HG02678 (cell line): ENCODE results near the gene RAB8B.

Experiments used
- ATAC-seq: cut with Tn5 transposase; IDR thresholded peaks from one replicate; pipeline ENCODE4 v1.9.1; 2021; ENCODE audit warnings: mild to moderate bottlenecking, moderate library complexity; ENCODE audit not compliant: unreplicated experiment

The RAB8B gene

DNA sequence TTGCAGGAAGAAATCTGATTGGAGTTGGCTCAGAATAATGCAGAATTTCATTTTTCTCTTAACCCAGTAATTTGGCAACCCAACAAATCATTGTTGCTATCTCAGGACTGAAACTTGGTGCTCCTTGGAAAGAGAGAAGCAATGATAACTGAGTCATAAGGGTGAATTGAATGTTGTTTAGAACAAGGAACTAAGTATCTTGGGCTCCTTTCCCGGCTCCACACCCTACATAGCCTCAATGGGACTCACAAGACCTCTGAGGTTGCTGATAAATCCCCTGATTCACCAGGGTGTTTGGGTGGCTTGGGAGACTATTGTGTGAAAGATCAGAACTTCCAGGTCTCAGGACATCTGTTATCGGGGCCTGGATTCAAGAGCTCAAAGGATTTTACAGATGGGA is 7.8 kb upstream of the RAB8B start:
- no peak for ATAC-seq

DNA sequence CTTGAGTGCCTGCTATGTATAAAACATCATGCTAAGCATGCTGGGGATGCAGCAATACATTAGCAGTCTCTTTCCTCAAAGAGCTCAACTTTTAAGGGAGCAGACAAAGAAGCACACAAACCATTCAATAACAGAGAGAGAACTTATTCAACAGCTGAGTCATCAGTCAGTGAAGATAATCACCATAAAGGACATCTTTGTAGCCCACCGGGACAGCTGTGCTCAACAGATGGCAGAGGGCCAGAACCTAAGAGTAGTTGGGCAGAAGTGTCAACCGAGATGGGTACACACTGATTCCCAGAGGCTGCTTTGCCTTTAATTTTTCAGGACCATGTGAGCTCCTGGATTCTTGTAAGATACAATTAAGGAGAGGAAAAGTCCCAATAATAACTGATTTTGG is 4.2 kb upstream of the RAB8B start:
- ATAC-seq, result no peak

DNA sequence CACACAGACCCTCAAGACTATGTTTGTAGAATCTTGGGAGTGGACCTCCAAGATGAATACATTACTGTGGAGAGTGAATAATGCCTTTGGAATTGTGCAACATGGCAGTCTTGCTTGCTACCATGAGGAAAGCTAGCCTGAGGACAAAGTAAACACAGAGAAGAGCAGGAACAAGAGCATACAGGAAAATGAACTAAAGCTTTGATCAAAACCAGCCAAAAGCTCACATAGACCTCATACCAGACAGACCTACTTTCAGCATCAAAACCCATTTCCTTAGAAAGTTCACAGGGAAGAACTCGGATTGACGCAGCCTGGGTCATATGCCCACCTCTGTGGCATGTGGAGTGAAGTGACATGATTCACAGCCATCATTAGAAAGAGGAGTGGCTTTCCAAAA is 3.3 kb upstream of the RAB8B start:
- ATAC-seq, result no peak

DNA sequence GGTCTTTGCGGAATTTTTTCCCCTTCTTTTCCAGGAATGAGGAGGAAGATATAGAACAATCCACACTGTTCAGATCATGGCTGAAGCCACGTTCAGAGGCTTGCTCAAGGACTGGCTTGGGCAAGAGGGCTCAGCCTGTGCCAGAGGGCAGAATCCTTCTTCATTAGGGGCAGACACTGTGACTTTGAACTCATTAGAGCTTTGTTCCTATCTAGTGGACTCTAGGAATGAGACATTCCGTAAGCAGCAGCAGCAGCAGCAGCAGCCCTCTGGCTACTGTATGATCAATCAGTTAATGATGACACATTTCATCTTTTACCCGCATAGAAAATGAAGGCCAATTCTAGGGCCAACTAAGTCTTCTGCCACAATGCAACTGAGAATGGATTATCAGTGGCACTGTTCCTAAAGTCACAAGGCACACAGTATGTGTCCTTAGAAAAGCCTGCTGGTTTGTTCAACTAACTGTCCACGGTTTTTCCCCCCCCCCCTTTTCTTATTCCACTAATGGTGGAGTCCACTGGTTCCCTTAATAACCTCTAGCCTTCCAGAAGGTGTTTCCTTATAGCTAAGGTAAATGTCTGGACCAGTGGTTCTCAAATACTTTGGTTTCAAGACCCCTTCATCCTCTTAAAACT is 1.7 kb upstream of the RAB8B start:
- ATAC-seq, result no peak

DNA sequence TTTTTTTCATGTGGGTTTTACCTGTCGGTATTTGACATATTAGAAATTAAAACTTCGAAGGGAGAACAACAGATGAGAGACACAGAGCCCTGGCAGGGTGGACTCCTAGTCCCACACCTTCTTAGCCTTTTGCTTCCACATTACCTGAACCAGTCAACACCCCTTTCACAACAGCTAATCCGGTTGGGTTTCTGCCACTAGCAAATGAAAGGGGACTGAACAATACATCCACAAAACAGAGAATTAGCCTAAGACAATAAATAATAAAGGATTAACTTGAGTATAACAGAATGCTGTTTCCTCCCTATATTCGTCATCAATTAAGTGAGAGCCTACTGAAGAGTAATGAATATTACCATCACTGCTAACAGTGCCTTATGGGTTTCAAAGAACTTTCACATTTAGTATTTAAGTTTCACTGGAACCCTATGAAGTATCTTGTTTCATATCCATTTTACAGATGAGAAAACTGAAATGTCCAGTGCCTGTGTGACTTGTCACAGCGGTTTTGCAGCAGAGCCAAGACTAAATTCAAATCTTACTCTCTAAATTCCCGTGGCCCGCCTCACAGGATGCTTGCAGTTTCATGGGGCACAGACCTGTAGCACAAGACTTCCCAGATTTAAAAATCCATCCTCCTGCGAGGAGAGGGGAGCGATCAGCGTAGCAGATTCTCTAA is 1.0 kb upstream of the RAB8B start:
- ATAC-seq, result peak; percentile 10

DNA sequence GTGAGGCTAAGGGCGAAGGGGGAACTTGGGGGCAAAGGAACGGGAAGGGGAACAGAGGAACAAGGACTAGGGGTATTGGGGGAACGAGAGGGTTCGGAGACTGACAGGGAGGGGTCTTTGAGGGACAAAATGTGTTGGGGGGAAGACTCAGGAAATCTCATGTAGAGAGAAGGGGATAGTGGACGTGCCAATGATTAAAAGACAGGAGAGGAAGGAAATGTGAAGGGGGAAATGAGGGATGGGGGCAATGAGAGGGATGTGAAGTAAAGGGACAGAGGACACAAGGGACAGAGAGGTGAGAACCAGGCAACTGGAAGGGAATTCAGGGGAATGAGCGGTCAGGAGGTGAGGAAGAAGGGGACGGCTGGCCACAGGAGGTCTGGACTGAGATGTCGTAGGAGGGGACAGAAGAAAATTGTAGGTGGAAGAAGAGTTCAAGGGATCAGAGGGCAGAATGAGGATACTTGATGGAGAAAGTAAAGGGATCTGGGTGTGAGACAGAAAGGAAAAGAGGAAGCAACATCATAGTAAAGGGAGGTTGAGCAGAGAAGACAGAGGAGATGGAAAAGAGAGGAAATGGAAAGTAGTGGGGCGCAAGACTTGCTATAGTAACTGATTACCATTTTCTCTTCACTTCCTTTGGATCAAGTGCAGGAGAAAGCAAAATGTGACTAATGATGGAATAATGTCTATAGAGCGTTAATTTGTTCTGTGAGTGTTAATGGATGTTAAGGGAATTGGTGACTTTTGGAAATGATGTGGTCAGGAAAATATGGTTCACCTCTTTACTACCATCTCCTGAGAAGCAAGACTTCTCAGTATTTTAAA is 749 bp downstream of the RAB8B start:
- no peak for ATAC-seq

DNA sequence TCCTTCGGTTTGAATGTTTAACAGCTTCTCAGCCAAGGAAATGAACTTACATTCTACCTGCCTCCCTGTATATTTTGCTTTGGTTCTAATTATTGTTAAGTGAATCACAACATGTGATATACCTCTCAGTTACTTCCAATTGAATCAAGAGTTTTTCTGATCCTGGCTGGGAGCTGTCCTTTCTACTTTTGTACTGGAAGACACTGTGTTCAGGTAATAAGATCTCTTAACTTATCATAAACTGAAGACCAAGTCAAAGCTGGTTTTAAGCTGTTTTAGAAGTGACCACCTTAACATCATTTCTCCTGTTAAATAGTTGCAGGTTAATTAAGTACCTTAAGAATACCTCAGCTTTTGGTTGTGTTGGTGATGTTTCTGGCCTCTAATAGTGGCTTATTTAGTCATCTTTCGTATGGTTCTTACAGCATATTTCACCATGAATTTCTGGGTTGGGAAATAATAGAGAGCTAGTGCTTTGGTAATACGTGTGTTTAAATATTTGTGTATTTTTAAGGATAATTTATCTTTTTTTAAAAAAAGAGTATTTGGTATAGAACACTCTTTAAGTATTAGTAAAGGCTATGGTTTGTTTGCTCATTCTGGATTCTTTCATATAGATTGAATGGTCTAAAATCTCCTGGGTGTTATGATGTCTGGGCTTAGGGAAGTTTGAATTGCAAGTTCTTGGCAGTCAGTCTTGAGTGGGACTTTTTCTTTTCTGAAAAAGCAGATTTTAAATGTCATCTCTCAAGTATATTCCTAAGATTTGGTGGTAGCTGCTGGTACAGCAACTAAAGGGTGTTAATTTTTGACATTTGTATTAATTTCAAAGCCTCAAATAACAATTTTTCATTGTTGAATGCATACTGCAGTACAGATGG is 1.6 kb downstream of the RAB8B start:
- no peak for ATAC-seq

DNA sequence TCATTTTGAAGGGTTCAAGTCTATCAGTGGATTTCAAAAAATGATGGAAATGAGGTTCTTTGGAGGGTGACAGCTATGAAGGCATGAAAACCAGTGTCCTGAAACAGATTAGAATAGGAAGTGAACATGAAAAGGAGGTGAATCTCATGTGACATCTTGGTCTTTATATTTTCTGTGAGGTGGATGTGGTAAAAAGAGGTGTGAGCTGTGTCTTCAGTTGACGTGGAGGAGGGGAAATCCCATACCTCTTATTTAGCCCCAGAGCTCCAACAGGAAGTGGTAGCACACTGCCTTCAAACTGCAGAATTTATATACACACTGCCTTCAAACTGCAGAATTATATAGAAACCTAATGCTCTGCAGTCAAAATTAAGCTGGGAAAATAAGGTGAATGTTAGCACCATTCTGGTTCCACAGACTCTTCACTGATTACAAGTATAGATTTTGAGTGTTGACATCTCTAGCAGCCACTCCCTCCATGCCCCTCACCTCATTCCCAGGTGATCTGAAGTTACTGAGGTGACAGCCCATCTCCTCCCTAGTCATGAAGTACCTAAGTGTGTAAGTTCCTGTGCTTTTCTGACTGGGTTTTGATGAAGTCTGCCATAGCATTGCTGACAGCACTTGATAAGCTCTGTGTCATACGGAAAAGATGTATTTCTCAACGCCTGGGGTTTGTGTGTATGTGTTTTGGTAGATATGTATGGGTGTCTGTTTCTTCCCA is 2.7 kb downstream of the RAB8B start:
- ATAC-seq, result peak; percentile 41

DNA sequence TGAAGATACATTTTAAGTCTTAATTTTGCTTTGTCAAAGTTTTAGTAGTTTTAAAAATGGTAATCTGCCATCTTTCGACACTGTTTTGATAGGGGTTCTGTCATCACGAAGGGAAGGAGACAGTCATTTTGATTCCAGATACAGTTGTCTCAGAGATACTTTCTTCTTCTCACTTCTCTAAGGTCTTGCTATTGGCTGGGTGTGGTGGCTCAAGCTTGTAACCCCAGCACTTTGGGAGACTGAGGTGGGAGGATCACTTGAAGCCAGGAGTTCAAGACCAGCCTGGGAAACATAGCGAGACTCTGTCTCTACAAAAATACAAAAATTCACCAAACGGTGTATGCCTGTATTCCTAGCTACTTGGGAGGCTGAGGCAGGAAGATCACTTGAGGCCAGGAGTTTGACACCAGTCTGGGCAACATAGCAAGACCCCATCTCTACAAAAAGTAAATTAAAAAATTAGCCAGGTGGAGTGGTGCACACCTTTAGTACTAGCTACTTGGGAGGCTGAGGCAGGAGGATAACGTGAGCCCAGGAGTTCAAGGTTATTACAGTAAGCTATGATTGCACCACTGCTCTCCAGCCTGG is 3.3 kb downstream of the RAB8B start:
- ATAC-seq, result no peak

DNA sequence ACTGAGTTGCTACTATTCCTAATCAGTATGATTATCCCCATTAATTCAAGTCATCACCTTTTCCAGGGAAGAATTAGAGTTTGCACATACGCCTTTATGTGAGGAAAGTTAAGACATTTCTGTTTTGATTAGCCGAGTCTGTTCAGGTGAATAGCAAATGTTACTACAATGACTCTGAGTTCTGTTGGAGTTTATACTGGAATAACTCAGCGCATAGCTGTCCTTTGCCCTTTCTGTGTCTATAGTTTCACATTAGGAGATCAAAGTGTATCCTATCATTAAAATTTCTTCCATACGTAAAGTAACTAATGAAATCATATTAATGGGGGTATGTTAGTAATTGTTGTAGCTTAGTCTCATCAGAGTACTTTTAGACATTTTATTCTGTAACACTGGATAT is 4.9 kb downstream of the RAB8B start:
- no peak for ATAC-seq

DNA sequence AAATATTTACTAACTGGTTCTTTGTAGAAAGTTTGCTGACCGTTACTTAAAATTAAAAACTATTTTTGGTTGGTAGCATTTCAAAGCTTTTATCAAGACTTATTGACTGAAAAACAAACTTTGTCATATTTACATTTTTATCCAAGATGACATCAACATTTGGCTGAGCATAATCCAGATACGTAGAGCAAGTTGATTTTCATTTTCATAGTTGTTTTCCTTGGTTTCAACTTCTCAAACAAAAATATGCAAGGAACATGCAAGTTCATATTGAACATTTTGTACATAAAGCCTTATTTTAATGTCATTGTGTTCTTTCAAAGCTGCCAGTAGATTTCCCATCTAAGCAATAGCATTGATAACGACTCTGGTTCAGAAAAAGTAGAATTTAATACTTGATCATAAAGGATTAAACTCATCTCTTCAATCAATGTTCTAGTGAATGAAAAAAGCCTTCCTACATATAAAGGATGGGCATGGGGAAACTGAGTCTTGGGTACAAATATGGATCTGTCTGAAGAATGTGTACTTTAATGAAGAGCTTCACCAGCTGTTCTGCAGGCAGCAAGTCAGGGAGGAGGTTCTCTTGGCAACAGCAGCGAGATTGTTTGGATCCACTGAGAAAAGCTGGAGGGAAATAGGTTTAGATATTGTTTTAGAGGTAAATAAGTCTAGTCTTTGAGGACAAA is 5.6 kb downstream of the RAB8B start:
- ATAC-seq, result no peak

DNA sequence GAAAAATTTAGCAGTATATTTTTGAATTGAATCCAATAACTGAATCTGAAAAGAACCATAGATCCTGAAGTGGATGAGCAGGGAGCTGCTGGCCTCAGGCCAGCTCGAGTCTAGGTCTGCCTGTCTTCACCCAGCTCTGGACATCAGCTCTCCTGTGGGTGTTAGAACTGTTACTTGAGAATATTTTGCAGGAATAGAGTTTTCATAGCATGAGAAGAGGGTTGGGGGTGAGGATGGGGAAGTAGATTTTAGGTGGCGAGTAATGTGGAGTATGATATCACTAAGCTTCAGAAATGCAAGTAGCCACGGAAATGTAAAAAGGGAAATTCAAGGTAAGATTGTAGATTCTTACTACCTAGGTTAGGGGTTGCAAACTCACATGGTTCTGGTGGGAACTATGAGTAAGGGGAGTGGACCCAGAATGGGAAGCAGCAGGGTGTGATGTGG is 6.2 kb downstream of the RAB8B start:
- no peak for ATAC-seq

DNA sequence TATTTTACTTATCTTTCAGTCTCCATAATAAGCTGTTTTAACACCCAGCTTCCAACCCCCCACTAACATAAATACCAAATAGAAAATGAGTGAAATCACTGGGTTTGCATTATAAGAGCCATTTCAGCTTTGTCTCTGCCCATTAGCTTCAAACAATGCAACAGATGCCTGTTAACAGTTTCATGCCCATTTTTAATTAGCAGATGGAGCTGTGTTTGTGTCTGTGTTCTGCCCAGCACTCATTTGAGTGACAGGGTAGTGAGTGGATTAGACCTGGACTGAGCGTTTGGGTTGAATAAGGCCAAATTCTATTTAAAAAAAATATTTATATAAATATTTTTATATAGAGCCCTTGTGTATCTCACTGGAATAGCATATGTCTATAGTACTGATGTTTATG is 7.4 kb downstream of the RAB8B start:
- no peak for ATAC-seq

DNA sequence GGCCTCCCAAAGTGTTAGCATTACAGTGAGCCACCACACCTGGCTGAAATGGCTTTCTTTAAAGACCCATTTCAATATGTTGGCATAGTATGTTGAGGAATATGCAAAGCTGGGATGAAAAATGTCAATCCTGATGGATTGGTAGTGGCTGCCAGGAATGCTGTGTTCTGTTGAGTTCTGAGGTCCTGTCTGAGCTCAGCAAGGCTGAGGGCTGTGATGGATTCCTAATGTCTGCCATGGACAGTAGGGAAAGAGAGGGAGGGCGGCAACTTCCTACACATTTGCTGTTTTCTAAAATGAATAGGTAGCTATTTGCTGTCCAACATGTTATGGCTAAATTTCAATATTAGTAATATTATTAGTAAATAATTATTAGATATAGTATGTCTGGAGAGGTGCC is 8.2 kb downstream of the RAB8B start:
- no peak for ATAC-seq

DNA sequence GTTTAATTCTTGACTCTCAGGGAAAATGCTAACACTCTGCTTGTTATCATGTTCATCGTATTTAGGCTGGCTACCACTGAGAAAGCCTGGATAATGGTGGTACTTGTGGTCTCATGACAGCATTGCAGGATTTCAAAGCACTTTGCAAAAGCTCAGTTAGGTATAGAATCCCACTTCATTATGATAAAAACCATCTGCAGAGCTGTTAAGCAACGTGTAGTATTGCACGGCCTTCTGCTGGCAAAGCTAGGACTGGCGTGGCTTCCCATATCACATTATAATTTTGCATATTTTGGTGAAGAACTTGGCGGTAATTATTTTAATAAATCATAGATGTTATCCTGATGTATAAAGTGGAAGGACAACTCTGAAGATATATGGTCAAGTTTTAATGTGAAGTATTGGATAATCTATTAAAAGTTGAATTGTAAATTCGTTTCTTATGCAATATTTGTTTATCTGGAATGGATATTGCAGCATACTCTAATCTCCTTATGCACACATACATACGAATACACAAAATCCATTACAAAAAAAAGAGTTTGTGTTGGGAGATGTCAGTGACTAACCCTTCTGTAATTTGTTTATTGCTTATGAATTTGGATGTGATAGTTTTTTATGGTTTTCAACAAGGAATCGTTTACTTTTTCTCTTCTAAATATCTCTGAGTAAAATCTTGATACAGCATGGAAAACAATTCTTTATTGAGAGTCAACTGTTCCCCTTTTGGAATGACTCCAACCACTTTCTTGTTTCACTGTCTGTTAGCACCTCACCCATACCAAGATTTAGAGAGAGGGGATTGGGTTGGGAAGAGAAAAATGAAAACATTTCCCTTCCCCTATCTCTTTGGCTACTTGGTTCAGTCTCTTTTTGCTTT is 9.2 kb downstream of the RAB8B start:
- ATAC-seq, result no peak

DNA sequence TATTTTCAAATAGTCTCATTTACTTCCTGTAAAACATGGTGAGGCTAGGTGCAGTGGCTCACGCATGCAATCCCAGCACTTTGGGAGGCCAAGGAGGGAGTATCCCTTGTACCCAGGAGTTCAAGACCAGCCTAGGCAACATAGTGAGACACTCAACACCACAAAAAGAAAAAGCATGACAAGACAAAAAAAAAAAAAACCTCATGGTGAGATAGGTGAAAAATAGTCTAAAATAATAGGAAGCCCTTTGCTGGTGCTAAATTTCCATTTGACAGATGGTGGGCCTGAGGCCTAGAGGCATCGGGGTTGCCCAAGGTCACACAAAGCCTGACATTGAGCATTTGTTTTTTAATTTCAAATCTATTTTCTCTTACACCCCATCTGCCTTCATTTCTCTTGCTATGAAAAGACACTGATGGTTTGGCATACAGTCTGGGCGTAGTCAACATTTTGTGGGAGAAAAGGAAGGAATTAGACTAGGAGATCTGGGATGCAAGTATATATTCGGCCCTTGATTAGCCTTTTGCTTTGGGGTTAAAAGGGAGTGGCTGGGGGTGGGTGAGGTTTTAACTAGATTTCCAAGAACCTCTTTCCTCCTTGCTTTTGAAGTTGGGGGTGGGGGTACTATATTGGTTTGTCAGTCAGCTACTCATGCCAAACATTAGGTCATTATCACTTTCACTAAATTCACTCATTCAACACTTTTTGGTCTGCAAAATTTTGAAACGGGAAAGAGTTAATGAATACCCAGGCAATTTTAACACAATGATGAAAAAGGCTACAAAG is 11.3 kb downstream of the RAB8B start:
- ATAC-seq, result no peak

DNA sequence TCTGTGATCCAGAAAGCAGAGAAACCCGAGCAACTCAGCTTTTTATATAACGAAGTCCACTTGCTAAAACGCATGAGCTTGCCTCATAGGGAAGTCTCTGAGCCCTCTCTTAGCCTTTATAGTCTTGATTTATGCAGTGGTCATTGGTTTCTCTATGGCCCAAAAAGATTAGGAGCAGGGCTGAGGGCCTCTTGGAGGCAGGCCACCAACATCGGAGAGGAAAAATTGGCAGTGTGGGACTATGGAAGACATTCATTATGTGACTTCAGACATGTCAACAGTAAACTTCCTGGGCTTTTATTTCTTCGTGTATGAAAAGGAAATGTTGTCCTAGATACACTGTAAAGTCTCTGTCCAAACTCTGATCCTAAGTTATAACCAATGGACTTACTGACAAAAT is 13.5 kb downstream of the RAB8B start:
- ATAC-seq, result no peak
